HepG2 (cell line): ENCODE data around the gene CDK3.
A peak's percentile ranks its signal among the peaks of the same experiment; 100 is the strongest.

ENCODE experiments used
- ATF3 ChIP-seq: sonication (generic); formaldehyde crosslinking; IDR thresholded peaks from 2 replicates; pipeline ENCODE4 v1.4.0; 2020; ENCODE audit warnings: missing genetic modification reagents
- BRF2 ChIP-seq: sonication (generic); formaldehyde crosslinking; IDR thresholded peaks from 2 replicates; pipeline ENCODE4 v1.8.1; 2022; ENCODE audit warnings: mild to moderate bottlenecking, missing genetic modification reagents
- CTCF ChIP-seq: sonication (generic); formaldehyde crosslinking; IDR thresholded peaks from 2 replicates; pipeline ENCODE4 v1.5.0; 2020; ENCODE audit warnings: mild to moderate bottlenecking, missing genetic modification reagents, moderate library complexity
- KLF12 ChIP-seq: sonication (generic); formaldehyde crosslinking; IDR thresholded peaks from 2 replicates; pipeline ENCODE4 v1.4.0; 2020; ENCODE audit warnings: missing genetic modification reagents, borderline replicate concordance
- MIER2 ChIP-seq: IDR thresholded peaks from 2 replicates; pipeline ENCODE4 v1.6.1; 2016; ENCODE audit warnings: missing biosample characterization, missing genetic modification reagents
- NCOA2 ChIP-seq: sonication (generic); formaldehyde crosslinking; IDR thresholded peaks from 2 replicates; pipeline ENCODE4 v1.8.0; 2022; ENCODE audit warnings: inconsistent platforms
- NFIC ChIP-seq: IDR thresholded peaks from 2 replicates; pipeline ENCODE4 v1.6.1; 2012; ENCODE audit warnings: mild to moderate bottlenecking, low read length, inconsistent platforms
- PBX3 ChIP-seq: sonication (generic); formaldehyde crosslinking; IDR thresholded peaks from 2 replicates; pipeline ENCODE4 v1.8.1; 2023; ENCODE audit warnings: missing genetic modification reagents, inconsistent platforms, borderline replicate concordance
- REST ChIP-seq, 2 experiments: IDR thresholded peaks; 2 replicates each; pipeline ENCODE4 v1.6.1; 2011 to 2012; ENCODE audit warnings: low read length in 2 of 2, borderline replicate concordance in 1 of 2, low read depth in 1 of 2, mild to moderate bottlenecking in 1 of 2, moderate library complexity in 1 of 2
- TBP ChIP-seq: sonication (generic); formaldehyde crosslinking; IDR thresholded peaks from 2 replicates; pipeline ENCODE4 v1.5.0; 2020; ENCODE audit warnings: missing genetic modification reagents
- ZC3H4 ChIP-seq: sonication (generic); formaldehyde crosslinking; IDR thresholded peaks from 2 replicates; pipeline ENCODE4 v1.4.0; 2020; ENCODE audit warnings: missing genetic modification reagents, borderline replicate concordance
- ZNF280D ChIP-seq: sonication (generic); formaldehyde crosslinking; IDR thresholded peaks from 2 replicates; pipeline ENCODE4 v1.5.1; 2020; ENCODE audit warnings: mild to moderate bottlenecking, missing genetic modification reagents
- ZNF354B ChIP-seq: sonication (generic); formaldehyde crosslinking; IDR thresholded peaks from 2 replicates; pipeline ENCODE4 v1.8.0; 2022; ENCODE audit warnings: mild to moderate bottlenecking, missing genetic modification reagents

GRCh38 chr17:76000016-76000754 lies 470 bp upstream of the CDK3 start:
- TF ChIP-seq ATF3 (CRISPR knock-in tag) = no peak
- no peak for TF ChIP-seq TBP (CRISPR knock-in tag)
- TF ChIP-seq KLF12 (CRISPR knock-in tag) = 0 out of 2 replicates have a peak, but pooled peaks have one; percentile 56
- TF ChIP-seq ZNF280D (CRISPR knock-in tag) = peak; percentile 77; the same call in 1 of the 2 replicates
- TF ChIP-seq MIER2 = no peak
- TF ChIP-seq REST (IDR thresholded peaks at IDR 0.05; ENCODE audit: borderline replicate concordance in 1 of 2, low read depth in 1 of 2, low read length in 2 of 2) = no peak
- TF ChIP-seq ZC3H4 (CRISPR knock-in tag) = no peak
- no peak for TF ChIP-seq PBX3 (CRISPR knock-in tag)
- no peak for TF ChIP-seq BRF2 (CRISPR knock-in tag)
- no peak for TF ChIP-seq NCOA2 (CRISPR knock-in tag)
- TF ChIP-seq CTCF (CRISPR knock-in tag) = peak; percentile 92
- TF ChIP-seq NFIC = no peak
- peak; percentile 50; the same call in 1 of the 2 replicates for TF ChIP-seq ZNF354B
